K562 (cell line): Measurements from ENCODE around the gene ING4. TPM values are rescaled to one million over a fixed set of nuclear protein-coding genes. Genes with fewer than 3 reads are reported as not detected.

Experiments used
- ATAC-seq: fragments of 200-7000 bp; cut with Tn5 transposase; 3 replicates; pipeline ENCODE4 v1.9.1; 2020; ENCODE audit warnings: moderate library complexity
- BruUV-seq: library from RNA; stranded (reverse); fragments of 400-500 nt; replicated peaks from 2 replicates; lab custom pipeline; 2021; lab: Mats Ljungman, UMichigan
- CTCF ChIA-PET: fragments of 300-600 bp; formaldehyde crosslinking; extraction: SDS; loops from one replicate; lab custom pipeline; 2021; ENCODE audit warnings: low intra/inter-chr PET ratio; lab: Yijun Ruan, JAX
- POLR2A ChIA-PET: fragments of 300-600, 350-650 bp; sonication (Branson Sonifier 250); formaldehyde crosslinking; extraction: SDS; loops from one replicate; lab custom pipeline; 2021; ENCODE audit warnings: antibody characterized with exemption, inconsistent platforms; lab: Yijun Ruan, JAX
- DNase-seq, 4 experiments: peaks; one replicate each; pipeline versions ENCODE4 v3.0.0 to v3.0.0-alpha.2; 2011 to 2018; ENCODE audit warnings: low spot score in 3 of 4, mixed read lengths in 3 of 4; ENCODE audit errors: extremely low read depth in 1 of 4
- FAIRE-seq: peaks from 2 replicates; lab custom pipeline; 2011; peaks lifted over from hg19 to GRCh38; lab: Jason Lieb, UNC
- H2AFZ ChIP-seq: 2 replicates; pipeline ENCODE4 v1.6.0; 2011; ENCODE audit warnings: low read depth, low read length, control low read depth, inconsistent platforms
- H3K27ac ChIP-seq: fragments of 200-600 bp; 3 replicates; pipeline ENCODE4 v1.8.0; 2011; ENCODE audit warnings: low read depth, mild to moderate bottlenecking, control low read depth, inconsistent platforms, low read length, moderate library complexity, mixed read lengths; ENCODE audit errors: extremely low read depth
- H3K27me3 ChIP-seq, 2 experiments: fragments of 300-600 bp in 1 of 2; 2 replicates in 1 of 2; 3 replicates in 1 of 2; pipeline versions ENCODE4 v1.6.0 to v1.8.0; 2011; ENCODE audit warnings: inconsistent platforms in 2 of 2, low read length in 2 of 2, mild to moderate bottlenecking in 1 of 2, mixed read lengths in 1 of 2, moderate library complexity in 1 of 2; ENCODE audit not compliant: control insufficient read depth in 2 of 2, insufficient read depth in 2 of 2
- H3K36me3 ChIP-seq: fragments of 300-600 bp; 3 replicates; pipeline ENCODE4 v1.8.0; 2011; ENCODE audit warnings: mild to moderate bottlenecking, low read length, inconsistent platforms; ENCODE audit not compliant: control insufficient read depth, insufficient read depth
- H3K4me1 ChIP-seq, 2 experiments: fragments of 200-600 bp in 1 of 2; replicated peaks in 1 of 2; 2 replicates in 1 of 2; 3 replicates in 1 of 2; pipeline versions ENCODE4 v1.5.1 to v1.8.0; 2011; ENCODE audit warnings: inconsistent platforms in 2 of 2, low read length in 2 of 2, mild to moderate bottlenecking in 1 of 2, mixed read lengths in 1 of 2, moderate library complexity in 1 of 2; ENCODE audit not compliant: control insufficient read depth in 2 of 2, insufficient read depth in 2 of 2
- H3K4me2 ChIP-seq: 2 replicates; pipeline ENCODE4 v1.6.1; 2011; ENCODE audit warnings: low read length, control low read depth, inconsistent platforms, mixed read lengths; ENCODE audit not compliant: insufficient read depth
- H3K4me3 ChIP-seq: fragments of 200-600 bp; sonication (generic), shearing (Covaris generic); 2 replicates; pipeline ENCODE4 v1.5.1; 2016; ENCODE audit warnings: control low read depth, inconsistent platforms
- H3K79me2 ChIP-seq: fragments of 200-600 bp; 3 replicates; pipeline ENCODE4 v1.8.0; 2011; ENCODE audit warnings: low read length, inconsistent platforms; ENCODE audit not compliant: control insufficient read depth, insufficient read depth
- H3K9ac ChIP-seq, 2 experiments: 2 replicates each; pipeline versions ENCODE4 v1.6.0 to v1.6.1; 2011; ENCODE audit warnings: low read depth in 2 of 2, low read length in 2 of 2, control low read depth in 1 of 2, inconsistent platforms in 1 of 2, mild to moderate bottlenecking in 1 of 2, mixed read lengths in 1 of 2; ENCODE audit not compliant: insufficient read depth in 1 of 2
- H3K9me1 ChIP-seq: one replicate; pipeline ENCODE4 v1.6.0; 2011; ENCODE audit warnings: inconsistent platforms, mild to moderate bottlenecking, low read length, moderate library complexity; ENCODE audit not compliant: control insufficient read depth, insufficient read depth
- H3K9me3 ChIP-seq: replicated peaks from 2 replicates; pipeline ENCODE4 v1.5.1; 2011; ENCODE audit warnings: low read depth, low read length, inconsistent platforms; ENCODE audit not compliant: control insufficient read depth, insufficient read depth
- H4K20me1 ChIP-seq: replicated peaks from 2 replicates; pipeline ENCODE4 v1.6.1; 2011; ENCODE audit warnings: low read length, inconsistent platforms, mixed read lengths; ENCODE audit not compliant: control insufficient read depth, insufficient read depth
- C11orf30 ChIP-seq: fragments of 450-650 bp; IDR thresholded peaks from 2 replicates; pipeline ENCODE4 v1.6.1; 2016; ENCODE audit warnings: low read depth, mild to moderate bottlenecking
- DDX20 ChIP-seq: fragments of 450-650 bp; IDR thresholded peaks from 2 replicates; pipeline ENCODE4 v1.6.1; 2016; ENCODE audit warnings: missing genetic modification characterization, low read depth, mild to moderate bottlenecking, missing compliant biosample characterization, moderate library complexity
- HBP1 ChIP-seq: fragments of 450-650 bp; formaldehyde crosslinking; IDR thresholded peaks from 2 replicates; pipeline ENCODE4 v1.4.0; 2022; ENCODE audit warnings: missing genetic modification characterization
- HNRNPK ChIP-seq: fragments of 200-400 bp; formaldehyde crosslinking; IDR thresholded peaks from one replicate; pipeline ENCODE4 v1.6.1; 2018; ENCODE audit warnings: mild to moderate bottlenecking, low read depth, low read length; ENCODE audit not compliant: poor library complexity, severe bottlenecking
- JUN ChIP-seq, 2 experiments: sonication (generic) in 1 of 2; formaldehyde crosslinking in 1 of 2; IDR thresholded peaks; 2 replicates each; pipeline versions ENCODE4 v1.6.1 to v1.8.0; 2012 to 2022; ENCODE audit warnings: borderline replicate concordance in 2 of 2, mild to moderate bottlenecking in 2 of 2, improper control_type of control experiment in 1 of 2, low read depth in 1 of 2, low read length in 1 of 2, missing genetic modification reagents in 1 of 2
- KDM5B ChIP-seq: fragments of 200-600 bp; sonication (generic); IDR thresholded peaks from 2 replicates; pipeline ENCODE4 v1.6.1; 2012; ENCODE audit warnings: low read depth, mild to moderate bottlenecking, moderate library complexity, low read length, control low read depth, inconsistent platforms; ENCODE audit not compliant: insufficient replicate concordance
- MCM3 ChIP-seq: fragments of 450-650 bp; IDR thresholded peaks from 2 replicates; pipeline ENCODE4 v1.6.1; 2016
- MECOM ChIP-seq: fragments of 250-450 bp; sonication (Bioruptor Pico); IDR thresholded peaks from 2 replicates; pipeline ENCODE4 v1.8.0; 2022; ENCODE audit warnings: inconsistent platforms
- NCOA4 ChIP-seq: fragments of 450-650 bp; IDR thresholded peaks from 2 replicates; pipeline ENCODE4 v1.6.1; 2018; ENCODE audit warnings: mild to moderate bottlenecking; ENCODE audit not compliant: partially characterized antibody
- PCBP1 ChIP-seq: fragments of 200-400 bp; formaldehyde crosslinking; IDR thresholded peaks from 2 replicates; pipeline ENCODE4 v1.6.1; 2018; ENCODE audit warnings: mild to moderate bottlenecking, low read depth, low read length; ENCODE audit not compliant: poor library complexity, severe bottlenecking
- SMARCA5 ChIP-seq: fragments of 450-650 bp; IDR thresholded peaks from 2 replicates; pipeline ENCODE4 v1.6.1; 2016
- SMC3 ChIP-seq: conservative IDR thresholded peaks from 2 replicates; pipeline ENCODE4 v1.6.1; 2011; ENCODE audit warnings: low read depth, low read length, improper control_type of control experiment; ENCODE audit not compliant: insufficient read depth
- TEAD4 ChIP-seq, 2 experiments: sonication (generic) in 1 of 2; formaldehyde crosslinking in 1 of 2; IDR thresholded peaks; 2 replicates each; pipeline versions ENCODE4 v1.6.1 to v1.8.0; 2012 to 2022; ENCODE audit warnings: borderline replicate concordance in 1 of 2, inconsistent platforms in 1 of 2, low read length in 1 of 2, mild to moderate bottlenecking in 1 of 2, missing genetic modification reagents in 1 of 2
- ZNF280B ChIP-seq: fragments of 250-450 bp; sonication (Bioruptor Pico); IDR thresholded peaks from 2 replicates; pipeline ENCODE4 v1.5.1; 2021; ENCODE audit warnings: mild to moderate bottlenecking
- ZNF316 ChIP-seq: fragments of 450-650 bp; IDR thresholded peaks from 2 replicates; pipeline ENCODE4 v1.6.1; 2016
- ZNF830 ChIP-seq: fragments of 250-450 bp; sonication (Bioruptor Pico); IDR thresholded peaks from 2 replicates; pipeline ENCODE4 v1.5.0; 2021; ENCODE audit warnings: mild to moderate bottlenecking
- WGBS: fragments of 100-300 bp; shearing (Covaris generic); methylation state at CpG from one replicate; pipeline ENCODE4 v1.1.6; 2016; ENCODE audit warnings: low coverage, mixed read lengths; ENCODE audit not compliant: insufficient coverage; ENCODE audit errors: missing lambda C conversion rate; 5-methylcytosine and 5-hydroxymethylcytosine counted together
- in situ Hi-C: fragments of 300-500 bp; cut with MboI; formaldehyde crosslinking; loops from 4 replicates; pipeline ENCODE4 v1.15.0; 2018; ENCODE audit warnings: inconsistent platforms, mixed read lengths
- intact Hi-C: fragments of 100-400 bp; cut with micrococcal nuclease; formaldehyde crosslinking; loops from 2 replicates; pipeline ENCODE4 v1.14.2; 2022
- polyA plus RNA-seq, 8 experiments: library from polyadenylated mRNA; depleted of rRNA in 4 of 8; stranded (reverse) in 5 of 8; unstranded in 3 of 8; fragments of >200 nt; fragmentation: Nextera tagmentation in 2 of 8; fragmentation: Illumina TruSeq in 1 of 8; extraction: Ambion mirVana in 2 of 8; extraction: Trizol in 1 of 8; gene quantifications; 2 replicates each; pipeline versions ENCODE4 v1.2.1 to v1.2.3, GENCODE V29; 2011 to 2014; ENCODE audit warnings: inconsistent platforms in 1 of 8, missing spikeins in 1 of 8
- total RNA-seq, 7 experiments: library from RNA; depleted of rRNA in 6 of 7; stranded (reverse); fragments of >200 nt in 6 of 7; fragmentation: Illumina TruSeq in 2 of 7; extraction: Trizol in 2 of 7; gene quantifications; 2 replicates each; pipeline versions ENCODE4 v1.2.1 to v1.2.3, GENCODE V29; 2011 to 2021; ENCODE audit warnings: low replicate concordance in 1 of 7

Gene ING4
- total and polyA plus RNA-seq, 9 of the 15 experiments (the other 6 are each of a cell fraction or from before 2014, with no cell fraction given), result 6.6 to 30.2 (median 15.7) TPM

GRCh38 chr12:6607751-6608591 lies 54.9 kb downstream of the ING4 start:
- in situ Hi-C loops (no loop called here), intact Hi-C loops (loop anchor here (2.0 kb wide), 1 partner anchor 55 kb away; the partner anchor contains the start of gene ING4)
- H3K27me3 ChIP-seq, result no peaks in the 10 kb centered on the region
- H3K9me3 ChIP-seq, result no peaks in the 10 kb centered on the region
- H3K4me2 ChIP-seq, result peak overlapping the region; percentile 82
- peak overlapping the region; percentile 68 for H2AFZ ChIP-seq
- peaks cover 38 to 54% of the 10 kb centered on the region in 2 experiments for H3K4me1 ChIP-seq
- FAIRE-seq (peak; percentile 83), DNase-seq (peak; percentile 68 to 90 (median 74)), ATAC-seq (peak; percentile 74)
- peaks cover 32% of the 10 kb centered on the region for H3K36me3 ChIP-seq
- peak overlapping the region; percentile 79 for H3K27ac ChIP-seq
- no TSS peak for BruUV-seq
- H4K20me1 ChIP-seq, result peaks cover 24% of the 10 kb centered on the region
- WGBS, result 0% methylated on average over 6 of the region's 8 CpGs
- peaks cover 43% of the 10 kb centered on the region for H3K79me2 ChIP-seq
- H3K9me1 ChIP-seq, result no peaks in the 10 kb centered on the region
- H3K9ac ChIP-seq, result peak overlapping the region in 1 of 2 experiments; percentile 47; a peak in 2 of 4 replicates
- CTCF ChIA-PET, result no interaction called here
- H3K4me3 ChIP-seq, result peak overlapping the region; percentile 0
- POLR2A ChIA-PET, result interaction anchor here (0.6 to 1.0 kb wide), 3 partner anchors 30 to 283 kb away, joined by 3 to 5 read pairs (median 5); no protein-coding TSS in a partner anchor
- TF ChIP-seq HNRNPK, result no peak
- peak; percentile 87 for TF ChIP-seq C11orf30
- no peak for TF ChIP-seq JUN (IDR thresholded peaks at IDR 0.05; ENCODE audit: borderline replicate concordance, low read depth, low read length)
- TF ChIP-seq JUN (CRISPR knock-in tag; IDR thresholded peaks at IDR 0.05; ENCODE audit: borderline replicate concordance), result no peak
- TF ChIP-seq MECOM (CRISPR knock-in tag), result no peak
- no peak for TF ChIP-seq KDM5B
- TF ChIP-seq DDX20 (tag), result no peak; the same call in 1 of the 2 replicates
- no peak for TF ChIP-seq ZNF830 (CRISPR knock-in tag)
- TF ChIP-seq NCOA4, result no peak
- peak; percentile 89 for TF ChIP-seq SMARCA5
- peak; percentile 18; the same call in 1 of the 2 replicates for TF ChIP-seq TEAD4 (IDR thresholded peaks at IDR 0.05; ENCODE audit: low read length)
- TF ChIP-seq TEAD4 (CRISPR knock-in tag; IDR thresholded peaks at IDR 0.05; ENCODE audit: borderline replicate concordance), result no peak
- no peak for TF ChIP-seq ZNF280B (CRISPR knock-in tag)
- peak; percentile 95 for TF ChIP-seq HBP1
- TF ChIP-seq ZNF316, result peak; percentile 92
- 0 out of 2 replicates have a peak, but pooled peaks have one; percentile 43 for TF ChIP-seq MCM3
- TF ChIP-seq PCBP1, result no peak
- TF ChIP-seq SMC3, result 0 out of 2 replicates have a peak, but pooled peaks have one; percentile 26
